D341Med (cell line): ENCODE data around the gene RAD9B.
"Not testable (repeated sequence)": the region's sequence is repeated elsewhere in the genome, so short reads cannot be mapped to it uniquely, and the experiment has no call there.

Experiments used
- DNase-seq: peaks from one replicate; pipeline ENCODE4 v3.0.0; 2012; ENCODE audit warnings: low spot score

The RAD9B gene

DNA sequence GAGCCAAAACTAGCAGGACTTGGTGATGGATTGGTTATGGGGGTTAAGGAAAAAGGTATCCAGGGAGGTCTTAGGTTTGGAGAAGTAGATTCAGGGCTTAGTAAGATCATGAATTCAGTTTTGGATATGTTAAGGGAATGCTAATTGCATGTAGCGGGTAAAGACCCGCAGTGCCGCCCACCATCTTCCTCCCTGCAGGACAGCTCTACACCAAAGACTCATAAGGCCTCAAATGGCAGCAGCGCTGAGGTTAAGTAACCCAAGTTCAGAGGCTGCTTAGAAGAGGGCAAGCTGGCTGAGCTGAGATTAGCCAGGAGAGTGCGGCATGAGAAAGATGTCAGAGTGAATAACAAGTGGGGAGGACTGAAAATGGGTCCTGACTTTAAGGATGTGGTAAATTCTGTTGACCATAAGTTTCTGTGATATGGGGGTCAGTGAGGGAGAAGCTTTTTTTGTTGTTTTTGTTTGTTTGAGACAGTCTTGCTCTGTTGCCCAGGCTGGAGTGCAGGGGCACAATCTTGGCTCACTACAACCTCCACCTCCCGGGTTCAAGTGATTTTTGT lies 26.2 kb downstream of the RAD9B start:
- DNase-seq = no peak

DNA sequence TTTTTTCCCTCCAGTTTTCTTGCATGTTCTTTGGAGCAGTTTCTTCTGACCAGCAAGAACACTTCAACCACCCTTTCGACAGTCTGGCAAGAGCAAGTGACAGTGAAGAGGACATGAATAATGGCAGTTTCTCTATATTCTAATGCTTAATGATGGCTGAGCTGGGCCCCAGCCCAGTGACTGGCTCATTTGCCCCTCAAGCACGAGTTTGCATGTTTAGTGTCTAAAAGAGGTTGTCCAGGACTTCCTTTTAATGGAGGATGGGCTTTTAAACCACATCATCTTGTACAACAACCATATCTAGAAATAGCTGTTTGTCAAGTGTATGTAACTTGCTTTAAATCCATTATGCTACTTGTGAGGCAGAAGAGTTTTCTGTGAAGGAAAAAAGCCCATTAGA lies 28.4 kb downstream of the RAD9B start:
- DNase-seq = no peak

DNA sequence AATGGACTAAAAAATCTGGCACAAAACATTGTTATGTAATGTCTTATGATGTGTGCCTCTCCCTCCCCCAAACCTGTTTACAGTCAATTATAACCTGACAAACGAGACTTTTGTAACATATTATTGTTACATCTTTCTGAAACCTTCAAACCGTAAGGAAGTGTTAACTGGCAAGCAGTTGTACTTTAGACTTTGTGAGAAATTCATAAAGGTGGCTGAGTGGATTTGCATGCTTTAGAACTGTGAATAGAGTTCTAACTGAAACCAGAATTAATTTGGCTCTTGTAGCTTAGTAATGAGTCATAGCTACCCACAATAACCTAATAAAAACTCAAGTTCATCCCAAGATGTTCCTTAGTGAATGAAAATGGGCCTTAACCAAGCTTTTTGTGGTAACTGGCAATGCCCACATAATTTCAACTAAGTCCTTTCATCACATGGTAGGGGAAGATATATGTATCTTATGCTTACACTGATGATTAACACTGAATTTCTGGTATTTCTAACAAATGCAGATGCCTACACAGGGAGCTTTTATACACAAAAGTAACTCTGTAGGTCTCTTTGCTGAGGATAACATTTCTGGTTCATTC lies 29.7 kb downstream of the RAD9B start:
- DNase-seq = no peak

DNA sequence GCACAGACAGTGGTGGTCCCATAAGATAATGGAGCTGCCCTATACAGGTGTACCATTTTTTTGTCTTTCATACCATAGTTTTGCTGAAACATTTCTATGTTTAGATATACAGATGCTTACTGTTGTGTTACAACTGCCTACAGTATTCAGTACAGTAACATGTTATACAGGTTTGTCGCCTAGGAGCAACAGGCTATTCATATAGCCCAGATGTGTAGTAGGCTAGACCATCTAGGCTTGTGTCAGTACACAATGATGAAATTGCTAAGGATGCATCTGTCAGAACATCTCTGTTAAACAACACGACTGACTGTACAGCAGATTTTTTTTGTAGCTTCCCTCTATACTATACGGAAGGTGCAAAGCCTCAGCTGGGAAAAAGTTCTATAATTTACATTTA lies 30.5 kb downstream of the RAD9B start:
- DNase-seq = no peak

DNA sequence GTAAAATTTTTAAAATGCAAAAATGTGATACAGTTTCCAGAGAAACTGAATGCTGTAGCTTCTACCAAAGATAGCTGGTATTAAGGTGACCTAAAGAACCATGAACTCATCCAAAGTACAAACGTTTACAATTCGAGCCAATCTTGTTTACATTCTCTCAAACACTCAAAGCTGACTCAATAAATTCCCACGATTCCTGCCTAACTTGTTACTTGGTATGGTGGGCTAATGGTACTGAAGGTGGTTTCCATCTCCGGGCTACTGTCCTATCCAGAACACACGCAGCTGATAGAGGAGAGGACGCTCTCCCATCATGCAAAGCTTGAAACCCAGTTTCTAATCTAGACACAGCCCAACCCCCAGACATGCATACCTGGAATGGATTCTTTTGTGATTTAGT lies 31.5 kb downstream of the RAD9B start:
- DNase-seq = no peak

DNA sequence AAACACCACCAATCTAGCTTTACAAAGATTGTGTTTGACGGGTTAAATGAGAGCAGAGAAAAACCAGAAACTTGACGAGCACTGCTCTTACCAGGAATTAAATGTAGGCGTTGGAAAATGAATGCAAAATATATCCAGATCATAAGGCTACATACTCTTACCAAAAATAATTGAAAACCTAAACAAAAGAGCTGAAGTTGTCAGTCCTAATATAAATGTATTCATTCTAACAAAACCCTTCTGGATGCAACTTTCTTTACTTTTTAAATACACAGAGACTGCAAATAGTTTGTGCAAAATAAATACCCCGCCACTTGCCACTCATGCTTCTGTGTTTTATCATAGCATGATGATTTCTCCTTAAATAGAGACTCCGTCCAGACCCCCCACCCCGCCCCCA lies 32.7 kb downstream of the RAD9B start:
- no peak for DNase-seq

DNA sequence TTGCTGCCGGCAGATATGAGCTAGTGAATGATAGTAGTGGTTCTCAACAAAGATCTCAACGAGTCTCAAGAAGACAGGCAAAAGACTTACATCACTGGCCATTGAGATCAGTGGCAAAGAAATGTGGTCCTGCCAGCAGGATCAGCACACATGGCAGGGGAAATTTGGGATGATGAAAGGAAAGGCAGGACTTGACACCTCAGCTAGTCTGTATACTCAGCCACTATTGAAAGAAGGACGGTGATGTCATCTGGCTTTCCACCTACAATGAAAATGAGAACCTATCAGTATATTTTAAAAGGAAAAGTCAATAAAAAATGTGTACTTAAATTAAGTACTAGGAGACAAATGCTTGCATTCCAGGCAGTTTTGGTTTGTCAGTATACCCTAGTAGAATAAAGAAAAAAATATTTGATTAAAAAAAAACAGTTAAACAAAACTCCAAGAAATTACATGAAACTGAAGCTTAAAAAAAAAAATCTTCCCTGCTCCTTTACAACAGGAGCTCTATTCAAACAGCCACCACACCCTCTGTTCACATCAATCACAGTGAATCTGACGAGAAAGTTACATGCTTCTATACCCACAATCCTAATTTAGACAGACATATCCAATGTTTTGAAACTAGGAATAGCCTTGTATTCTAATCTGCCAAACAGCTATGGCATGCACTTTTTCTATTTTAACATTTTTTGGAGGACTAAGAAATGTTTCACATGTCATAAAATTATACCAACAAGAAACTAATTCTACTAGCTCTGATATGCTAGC lies 34.9 kb downstream of the RAD9B start:
- DNase-seq = no peak

DNA sequence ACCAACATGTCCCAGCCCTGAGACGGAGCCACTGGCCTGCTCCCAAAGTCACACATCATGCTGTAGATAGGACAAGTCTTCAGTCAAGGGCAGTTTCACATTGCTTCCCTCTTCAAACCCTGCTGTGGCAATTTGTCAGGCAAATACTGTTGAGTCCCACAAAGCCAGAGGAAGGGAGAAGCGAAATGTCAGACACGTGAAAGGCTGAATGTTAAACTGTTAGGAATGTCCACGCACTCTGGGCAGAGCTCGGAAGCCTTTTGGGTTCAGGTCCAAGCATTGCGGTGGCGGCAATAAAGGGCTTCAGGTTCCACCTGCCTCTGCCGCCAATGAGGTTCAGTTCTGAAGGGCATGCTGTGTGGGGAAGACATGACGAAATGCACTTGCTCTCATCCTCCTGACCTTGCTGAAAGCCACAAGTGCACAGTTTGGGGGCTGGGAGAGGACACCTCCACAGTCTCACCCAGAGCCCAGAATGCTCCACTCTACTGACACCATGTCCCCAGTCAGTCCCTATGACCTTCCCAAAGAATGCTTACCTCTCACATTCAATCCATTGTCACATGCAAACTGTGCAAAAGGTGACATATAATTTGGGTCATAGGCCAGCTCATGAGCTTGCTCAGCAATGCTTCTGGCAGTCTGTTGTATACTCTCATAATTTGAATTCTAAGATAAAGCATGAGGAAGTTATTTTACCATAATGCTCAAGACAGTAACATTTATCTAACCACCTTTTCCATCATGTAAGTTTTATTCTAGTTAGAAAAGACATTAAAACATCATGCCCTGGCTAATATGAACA lies 35.7 kb downstream of the RAD9B start:
- DNase-seq = no peak

DNA sequence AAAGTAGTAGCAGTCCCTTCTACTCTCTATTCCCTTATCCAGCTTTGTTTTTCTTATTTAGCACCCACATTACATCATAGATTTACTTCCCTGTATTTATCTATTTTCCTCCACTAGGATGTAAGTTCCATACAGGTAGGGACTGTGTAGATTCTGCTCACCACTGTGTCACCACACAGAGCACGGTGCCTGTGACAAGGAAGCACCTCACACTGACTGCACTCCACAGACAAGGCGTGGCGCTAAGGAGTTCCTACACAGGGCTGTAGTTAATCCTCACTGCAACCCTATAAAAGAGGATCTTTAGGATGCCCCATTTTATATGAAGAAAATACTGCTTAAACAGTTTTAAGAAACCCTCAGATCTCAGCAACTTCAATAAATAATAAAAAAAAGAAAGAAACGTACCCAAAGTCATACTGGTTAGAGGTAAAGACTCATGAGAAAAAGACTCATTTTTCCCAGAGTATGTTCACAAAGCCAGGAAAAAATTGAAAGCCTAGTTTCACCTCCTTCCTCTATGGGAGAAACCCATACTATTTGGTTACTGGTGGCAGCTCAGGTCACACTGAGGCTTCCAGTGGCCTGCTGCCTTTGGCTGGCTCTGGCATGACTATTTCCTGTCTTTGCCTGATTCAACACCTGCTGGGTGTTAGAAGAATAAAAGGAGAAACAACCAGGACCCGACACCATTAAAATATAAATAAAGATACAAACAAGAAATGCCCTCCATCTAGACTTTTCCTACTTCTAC lies 36.9 kb downstream of the RAD9B start:
- no peak for DNase-seq

DNA sequence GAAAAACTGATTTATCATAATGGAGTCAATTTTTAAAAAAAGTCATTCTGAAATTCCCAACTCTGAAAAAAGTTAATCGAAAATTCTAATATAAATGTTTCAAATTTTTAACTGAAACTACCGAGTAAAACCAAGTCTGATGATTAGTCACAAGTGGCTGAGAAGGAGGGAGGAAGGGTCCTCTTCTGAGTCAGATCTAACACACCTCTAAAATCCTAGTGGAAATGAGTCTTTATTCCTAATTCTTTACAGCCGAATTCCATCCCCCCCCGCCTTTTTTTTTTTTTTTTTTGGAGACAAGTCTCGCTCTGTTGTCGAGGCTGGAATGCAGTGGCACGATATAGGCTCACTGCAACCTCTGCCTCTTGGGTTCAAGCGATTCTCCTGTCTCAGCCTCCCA lies 37.9 kb downstream of the RAD9B start:
- DNase-seq = no peak

DNA sequence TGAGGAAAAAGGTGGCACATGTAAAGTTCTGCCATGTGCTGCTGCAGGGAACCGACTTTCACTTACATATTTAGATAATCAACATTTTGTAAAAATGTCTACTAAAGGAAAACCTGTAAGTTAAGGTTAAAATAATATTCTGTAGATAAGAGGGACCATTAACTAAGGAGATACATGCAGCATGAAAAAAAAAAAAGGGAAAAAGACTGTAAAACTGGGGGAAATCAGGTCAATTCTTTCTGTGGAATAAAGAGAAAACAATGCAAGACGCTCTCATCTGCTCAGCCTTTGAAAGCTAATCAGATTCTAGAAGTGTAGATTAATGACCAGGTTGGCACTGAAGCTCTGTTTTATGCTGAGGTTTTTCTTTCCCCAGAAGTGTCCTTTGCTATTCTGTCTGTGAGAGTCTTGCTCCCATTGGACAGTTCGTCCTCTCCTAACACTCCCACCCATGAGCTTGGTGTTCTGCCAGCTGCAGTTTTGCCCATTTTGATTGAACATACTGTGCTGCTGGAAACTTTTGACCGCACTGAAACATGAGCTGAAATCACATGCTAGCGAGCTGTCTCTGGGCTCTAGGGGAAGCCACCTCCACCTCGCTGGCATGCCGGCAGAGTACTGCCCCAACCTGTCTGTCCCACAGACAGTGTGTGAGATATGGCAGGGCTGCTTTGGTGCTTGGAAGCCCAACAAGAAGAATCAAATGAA lies 41.3 kb downstream of the RAD9B start:
- no peak for DNase-seq

DNA sequence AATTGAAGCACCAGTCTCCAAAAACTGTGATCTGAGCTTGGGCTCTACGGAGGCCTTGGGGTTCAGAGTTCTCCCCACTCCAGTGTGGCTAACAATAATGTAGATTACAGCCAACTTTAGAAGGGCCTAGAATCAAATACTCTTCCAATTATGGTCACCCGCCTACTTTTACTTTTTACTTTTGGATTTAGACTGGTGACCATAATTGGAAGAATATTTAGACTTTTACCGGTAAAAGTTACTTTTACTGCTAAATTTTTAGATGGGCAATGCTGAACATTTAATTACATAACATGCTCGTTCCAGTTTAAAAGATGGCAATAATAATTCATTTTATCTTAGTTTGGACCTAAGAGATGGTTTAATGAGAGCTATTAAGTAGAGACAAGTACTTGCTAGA lies 41.8 kb downstream of the RAD9B start:
- no peak for DNase-seq

DNA sequence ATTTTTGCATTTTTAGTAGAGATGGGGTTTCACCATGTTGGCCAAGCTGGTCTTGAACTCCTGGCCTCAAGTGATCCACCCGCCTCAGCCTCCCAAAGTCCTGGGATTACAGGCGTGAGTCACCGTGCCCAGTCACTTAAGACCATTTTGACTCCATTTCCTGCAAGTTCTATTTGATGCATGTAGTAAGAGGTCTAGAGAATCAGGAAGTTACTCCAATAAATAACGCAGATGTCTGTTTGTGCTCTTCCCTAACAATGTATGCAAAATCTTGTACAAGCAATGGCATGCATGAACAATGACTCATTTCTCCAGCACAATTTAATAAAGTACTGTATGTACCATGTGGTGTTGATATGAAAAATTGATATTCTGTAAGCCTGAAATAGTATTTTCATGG lies 43.1 kb downstream of the RAD9B start:
- DNase-seq = not testable (repeated sequence)

DNA sequence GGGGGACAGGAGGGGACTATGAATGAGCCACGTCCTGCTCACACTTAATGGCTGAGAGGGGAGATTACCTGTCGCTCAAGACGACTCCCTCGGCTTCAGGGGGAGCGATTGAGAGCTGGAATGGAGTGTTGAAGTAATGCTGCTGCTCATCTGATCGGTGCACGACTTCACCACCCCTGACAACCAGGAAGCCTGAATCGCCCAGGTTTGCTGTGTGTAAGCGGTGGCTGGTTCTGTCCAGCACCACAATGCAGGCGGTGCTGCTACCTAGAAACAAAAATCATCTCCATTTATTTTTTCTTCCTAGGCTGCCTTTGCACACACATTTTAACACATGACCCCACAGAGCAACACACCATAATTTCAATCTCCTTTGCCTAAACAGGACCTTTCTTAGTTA lies 43.7 kb downstream of the RAD9B start:
- no peak for DNase-seq

DNA sequence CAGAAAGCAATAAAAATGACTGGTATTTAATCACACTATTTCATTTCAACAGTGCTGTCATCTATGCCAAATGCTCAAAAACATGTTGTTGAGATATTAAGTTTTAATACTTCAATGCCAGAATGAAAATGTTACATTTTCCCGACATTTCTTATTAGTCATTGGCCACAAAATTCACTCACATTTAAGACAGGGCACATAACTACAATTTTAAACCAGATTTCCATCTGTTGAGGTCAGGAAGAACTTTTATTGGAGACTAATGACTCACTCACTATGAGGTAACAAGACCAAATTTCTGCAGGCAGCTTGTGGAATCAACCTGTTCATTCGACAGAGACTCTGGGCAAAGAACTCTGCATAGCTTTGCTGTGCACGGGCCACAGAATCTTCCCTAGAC lies 44.2 kb downstream of the RAD9B start:
- no peak for DNase-seq

DNA sequence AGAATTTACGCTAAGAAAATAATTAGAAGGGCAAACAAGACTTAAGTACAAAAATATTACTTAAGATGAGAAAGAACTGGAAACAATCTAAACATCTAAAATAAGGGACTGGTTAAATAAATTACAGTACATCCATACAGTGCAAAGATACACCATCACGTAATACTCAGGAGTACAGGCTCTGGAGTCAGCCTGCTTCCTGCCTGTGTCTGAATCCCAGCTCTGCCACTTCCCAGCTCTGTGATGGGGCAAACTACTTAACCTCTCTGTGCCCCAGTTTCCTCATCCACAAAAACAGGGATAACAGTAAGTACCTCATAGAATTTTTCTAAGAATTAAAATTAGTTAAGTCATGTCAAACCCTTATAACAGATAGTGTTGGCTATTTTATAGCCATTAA lies 45.0 kb downstream of the RAD9B start:
- no peak for DNase-seq

DNA sequence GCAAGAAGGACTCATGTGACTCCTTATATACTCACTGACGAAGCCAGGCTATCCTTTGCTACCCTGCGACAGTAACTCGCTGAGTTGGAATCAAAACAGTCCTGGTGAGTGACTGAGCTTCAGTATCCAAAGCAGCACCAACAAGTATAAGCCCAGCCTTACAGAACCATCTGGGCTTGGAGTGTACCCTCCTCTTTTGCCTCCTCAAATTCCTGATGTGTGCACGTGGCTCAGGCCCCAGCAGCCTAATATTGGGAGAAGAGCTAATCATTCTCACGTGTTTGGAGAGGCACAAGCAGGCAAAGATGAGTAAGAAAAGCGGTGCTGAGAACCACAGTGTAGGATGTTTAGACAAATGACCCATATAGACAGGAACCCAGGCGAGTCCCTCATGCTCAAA lies 46.5 kb downstream of the RAD9B start:
- DNase-seq = no peak

DNA sequence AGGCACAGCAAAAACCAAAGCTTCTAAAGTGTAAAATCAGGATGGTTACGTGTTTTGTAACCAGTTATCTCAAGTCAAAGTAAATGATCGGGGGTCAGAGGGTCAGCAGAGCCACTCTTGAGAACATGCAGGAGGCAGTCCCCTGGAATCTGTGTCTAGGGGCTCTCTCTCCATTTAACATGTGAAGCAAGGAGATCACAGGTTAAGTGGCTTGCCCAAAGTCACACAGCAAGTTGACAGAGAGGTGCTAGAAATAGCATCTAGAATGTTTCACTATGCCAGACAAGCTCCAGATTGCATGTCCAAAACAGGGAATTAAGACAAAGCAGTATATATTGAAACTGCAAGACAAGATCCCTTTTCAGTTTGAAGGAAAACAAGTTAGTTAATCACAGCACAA lies 47.6 kb downstream of the RAD9B start:
- DNase-seq = no peak

DNA sequence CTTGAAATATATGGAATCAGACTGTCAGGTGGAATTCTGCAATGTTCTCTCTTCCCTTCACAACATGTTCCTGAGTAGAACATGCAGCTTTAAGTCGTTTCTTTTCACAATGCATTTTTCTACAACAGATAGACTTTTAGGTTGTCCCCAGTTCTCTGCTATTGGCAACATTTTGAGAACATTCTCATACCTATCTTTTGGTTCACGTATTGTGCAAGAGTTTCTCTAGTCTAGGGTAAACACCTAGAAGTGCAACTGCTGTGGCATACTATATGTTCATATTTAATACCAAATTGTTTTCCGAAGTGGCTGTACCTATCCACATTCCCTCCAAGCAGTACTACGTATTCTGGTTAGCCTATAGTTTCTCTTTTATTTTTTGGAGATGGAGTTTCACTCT lies 48.9 kb downstream of the RAD9B start:
- DNase-seq = no peak
